ENCODE data around the gene POLR3A. TPM values are rescaled to one million over a fixed set of nuclear protein-coding genes. Genes with fewer than 3 reads are reported as not detected.
A peak's percentile ranks its signal among the peaks of the same experiment; 100 is the strongest.

The POLR3A gene
- total and polyA plus RNA-seq, 2 of the 13 experiments (the other 11 are each of a cell fraction or from before 2014, with no cell fraction given): 13.6 to 19.2 TPM

- TF ChIP-seq KAT8 (CRISPR knock-in tag; IDR thresholded peaks at IDR 0.05): peak; percentile 89
- no peak for TF ChIP-seq SNAPC2 (CRISPR knock-in tag; IDR thresholded peaks at IDR 0.05)
- no peak for TF ChIP-seq ZNF251 (CRISPR knock-in tag; IDR thresholded peaks at IDR 0.05)
- TF ChIP-seq ZNF513 (CRISPR knock-in tag; conservative IDR thresholded peaks at IDR 0.05): no peak
- no peak for TF ChIP-seq ZNF660 (CRISPR knock-in tag; IDR thresholded peaks at IDR 0.05; ENCODE audit: borderline replicate concordance, low read depth)
- TF ChIP-seq ZNF18 (CRISPR knock-in tag; IDR thresholded peaks at IDR 0.05; ENCODE audit: insufficient replicate concordance): peak; percentile 24
- peak; percentile 56 for TF ChIP-seq TEAD3 (CRISPR knock-in tag; optimal IDR thresholded peaks at IDR 0.05; ENCODE audit: borderline replicate concordance)
- TF ChIP-seq ZNF709 (CRISPR knock-in tag; IDR thresholded peaks at IDR 0.05): peak; percentile 91
- TF ChIP-seq HOMEZ (CRISPR knock-in tag; IDR thresholded peaks at IDR 0.05; ENCODE audit: low read depth): peak; percentile 84
- TF ChIP-seq SP140L (CRISPR knock-in tag; IDR thresholded peaks at IDR 0.05; ENCODE audit: borderline replicate concordance): no peak
- peak; percentile 50; the same call in 1 of the 2 replicates for TF ChIP-seq GFI1 (CRISPR knock-in tag; IDR thresholded peaks at IDR 0.05; ENCODE audit: borderline replicate concordance)
- peak; percentile 75; the same call in 1 of the 2 replicates for TF ChIP-seq GATAD1 (CRISPR knock-in tag; IDR thresholded peaks at IDR 0.05)
- no peak; the same call in 1 of the 2 replicates for TF ChIP-seq ARHGAP35 (CRISPR knock-in tag; IDR thresholded peaks at IDR 0.05; ENCODE audit: borderline replicate concordance)
- peak; percentile 75; the same call in 1 of the 2 replicates for TF ChIP-seq ZNF317 (CRISPR knock-in tag; IDR thresholded peaks at IDR 0.05)
- no peak for TF ChIP-seq ZEB1 (IDR thresholded peaks at IDR 0.05; ENCODE audit: insufficient replicate concordance, low read depth)
- TF ChIP-seq ZNF772 (CRISPR knock-in tag; IDR thresholded peaks at IDR 0.05): peak; percentile 65; the same call in 1 of the 2 replicates
- no peak for TF ChIP-seq ZSCAN30 (CRISPR knock-in tag; IDR thresholded peaks at IDR 0.05)
- no peak for TF ChIP-seq MLX (CRISPR knock-in tag; IDR thresholded peaks at IDR 0.05)
- peak; percentile 42; the same call in 1 of the 2 replicates for TF ChIP-seq MTA1 (CRISPR knock-in tag; IDR thresholded peaks at IDR 0.05; ENCODE audit: borderline replicate concordance)
- TF ChIP-seq NR2F2 (IDR thresholded peaks at IDR 0.05; ENCODE audit: borderline replicate concordance, low read depth): no peak
- no peak for TF ChIP-seq FOXP1 (IDR thresholded peaks at IDR 0.05)
- no peak for TF ChIP-seq FOXP1 (CRISPR knock-in tag; IDR thresholded peaks at IDR 0.05)
Observed at GRCh38 chr10:78033637-78034470, 4.5 kb upstream of the POLR3A start, which contains the start of gene RPS24 (continued).
